22Rv1 (cell line): Measurements from ENCODE around the gene MEG3.

Source experiments
- ZFX ChIP-seq: fragments of 450-650 bp; IDR thresholded peaks from 2 replicates; pipeline ENCODE4 v1.6.1; 2017; ENCODE audit warnings: antibody characterized with exemption, borderline replicate concordance
- TF ChIP-seq, protein P1 (sequence below): fragments of 450-650 bp; IDR thresholded peaks from 2 replicates; pipeline ENCODE4 v1.5.1; 2017; ENCODE audit warnings: mild to moderate bottlenecking

DNA sequence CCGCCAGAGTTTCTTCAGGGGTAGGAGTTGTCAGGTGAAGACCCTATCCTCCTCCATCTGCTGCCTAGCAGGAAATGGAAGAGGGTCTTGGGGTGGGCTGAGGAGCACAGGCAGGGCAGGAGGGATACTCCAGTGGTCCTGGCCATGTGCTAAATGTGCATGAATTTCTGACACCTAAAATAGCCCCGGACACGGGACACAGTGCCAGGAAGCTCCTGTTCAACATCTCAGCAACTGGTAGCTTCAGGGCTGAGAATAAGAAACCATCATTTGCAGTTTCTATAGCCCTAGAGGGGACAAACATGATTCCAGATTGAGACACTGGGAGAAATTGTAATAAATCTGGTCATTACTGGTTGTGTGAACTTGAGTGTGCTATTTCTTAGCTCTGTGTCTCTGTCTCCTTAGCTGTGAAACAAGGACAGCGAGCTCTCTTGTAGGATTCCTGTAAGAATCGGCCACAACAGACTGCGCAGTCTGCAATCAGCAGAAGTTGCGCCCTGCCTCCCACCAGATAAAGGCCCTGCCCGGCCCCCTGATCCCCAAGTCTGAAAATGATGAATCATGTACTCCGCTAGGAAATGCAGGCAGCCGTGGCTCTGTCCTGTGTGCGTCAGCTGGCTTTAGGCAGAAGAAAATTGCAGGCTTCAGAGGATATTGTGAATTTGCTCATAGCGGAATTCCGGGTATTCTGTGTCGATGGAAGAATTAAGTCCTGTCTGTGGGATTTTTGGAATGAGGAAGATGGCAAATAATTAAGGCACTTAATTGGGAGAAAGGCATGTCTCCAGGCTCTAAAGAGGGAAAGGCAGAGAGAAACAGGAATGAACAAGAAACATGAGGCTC lies 35.2 kb upstream of the MEG3 start:
- TF ChIP-seq, protein P1, sequence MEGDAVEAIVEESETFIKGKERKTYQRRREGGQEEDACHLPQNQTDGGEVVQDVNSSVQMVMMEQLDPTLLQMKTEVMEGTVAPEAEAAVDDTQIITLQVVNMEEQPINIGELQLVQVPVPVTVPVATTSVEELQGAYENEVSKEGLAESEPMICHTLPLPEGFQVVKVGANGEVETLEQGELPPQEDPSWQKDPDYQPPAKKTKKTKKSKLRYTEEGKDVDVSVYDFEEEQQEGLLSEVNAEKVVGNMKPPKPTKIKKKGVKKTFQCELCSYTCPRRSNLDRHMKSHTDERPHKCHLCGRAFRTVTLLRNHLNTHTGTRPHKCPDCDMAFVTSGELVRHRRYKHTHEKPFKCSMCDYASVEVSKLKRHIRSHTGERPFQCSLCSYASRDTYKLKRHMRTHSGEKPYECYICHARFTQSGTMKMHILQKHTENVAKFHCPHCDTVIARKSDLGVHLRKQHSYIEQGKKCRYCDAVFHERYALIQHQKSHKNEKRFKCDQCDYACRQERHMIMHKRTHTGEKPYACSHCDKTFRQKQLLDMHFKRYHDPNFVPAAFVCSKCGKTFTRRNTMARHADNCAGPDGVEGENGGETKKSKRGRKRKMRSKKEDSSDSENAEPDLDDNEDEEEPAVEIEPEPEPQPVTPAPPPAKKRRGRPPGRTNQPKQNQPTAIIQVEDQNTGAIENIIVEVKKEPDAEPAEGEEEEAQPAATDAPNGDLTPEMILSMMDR = no peak
- no peak for TF ChIP-seq ZFX
